GM12875 (cell line): ENCODE measurements around the gene SPATA46.
"Not testable (repeated sequence)": the region's sequence is repeated elsewhere in the genome, so short reads cannot be mapped to it uniquely, and the experiment has no call there.

ENCODE experiments used
- H3K4me3 ChIP-seq: one replicate; pipeline ENCODE4 v1.5.1; 2011; ENCODE audit warnings: low read depth, low read length, control low read depth
- TF ChIP-seq, protein P1 (sequence below): IDR thresholded peaks from 2 replicates; pipeline ENCODE4 v1.5.1; 2011; ENCODE audit warnings: low read depth, mild to moderate bottlenecking, control low read depth, inconsistent platforms, low read length, moderate library complexity, borderline replicate concordance; ENCODE audit not compliant: insufficient read depth

The SPATA46 gene

DNA sequence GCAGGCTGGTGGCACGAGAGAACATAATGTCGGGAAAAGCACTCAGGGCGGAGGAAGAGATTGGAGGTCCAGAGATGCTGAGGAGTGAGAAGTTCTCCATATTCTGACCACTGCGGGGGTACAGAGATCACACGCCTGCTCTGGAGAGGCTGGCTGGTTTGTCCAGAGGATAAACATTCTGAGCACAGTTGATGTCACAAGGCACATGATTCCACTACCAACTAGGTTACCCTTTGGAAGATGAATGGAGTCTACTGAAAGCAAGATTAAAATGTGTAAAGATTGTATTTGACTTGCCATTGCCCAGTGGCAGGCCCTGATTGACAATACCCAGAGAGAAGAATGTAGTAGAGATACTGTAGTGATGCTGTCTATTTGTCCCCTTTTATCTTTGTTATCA, at the start of gene SPATA46:
Gene SPATA46, minus strand, starts transcription at position 164 of the 400 bp plus-strand sequence. Its CDS starts 64 bp downstream, at position 100.
- TF ChIP-seq, protein P1, sequence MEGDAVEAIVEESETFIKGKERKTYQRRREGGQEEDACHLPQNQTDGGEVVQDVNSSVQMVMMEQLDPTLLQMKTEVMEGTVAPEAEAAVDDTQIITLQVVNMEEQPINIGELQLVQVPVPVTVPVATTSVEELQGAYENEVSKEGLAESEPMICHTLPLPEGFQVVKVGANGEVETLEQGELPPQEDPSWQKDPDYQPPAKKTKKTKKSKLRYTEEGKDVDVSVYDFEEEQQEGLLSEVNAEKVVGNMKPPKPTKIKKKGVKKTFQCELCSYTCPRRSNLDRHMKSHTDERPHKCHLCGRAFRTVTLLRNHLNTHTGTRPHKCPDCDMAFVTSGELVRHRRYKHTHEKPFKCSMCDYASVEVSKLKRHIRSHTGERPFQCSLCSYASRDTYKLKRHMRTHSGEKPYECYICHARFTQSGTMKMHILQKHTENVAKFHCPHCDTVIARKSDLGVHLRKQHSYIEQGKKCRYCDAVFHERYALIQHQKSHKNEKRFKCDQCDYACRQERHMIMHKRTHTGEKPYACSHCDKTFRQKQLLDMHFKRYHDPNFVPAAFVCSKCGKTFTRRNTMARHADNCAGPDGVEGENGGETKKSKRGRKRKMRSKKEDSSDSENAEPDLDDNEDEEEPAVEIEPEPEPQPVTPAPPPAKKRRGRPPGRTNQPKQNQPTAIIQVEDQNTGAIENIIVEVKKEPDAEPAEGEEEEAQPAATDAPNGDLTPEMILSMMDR = no peak
- H3K4me3 ChIP-seq = no peak within 1 kb of the TSS

- TF ChIP-seq, protein P1 = no peak
- no peak overlapping the region for H3K4me3 ChIP-seq
These were observed 46.2 kb upstream of the SPATA46 start for GRCh38 chr1:162422662-162423375.

GRCh38 chr1:162421258-162422164, 44.9 kb upstream of the SPATA46 start:
- TF ChIP-seq, protein P1 = no peak
- no peak overlapping the region for H3K4me3 ChIP-seq

DNA sequence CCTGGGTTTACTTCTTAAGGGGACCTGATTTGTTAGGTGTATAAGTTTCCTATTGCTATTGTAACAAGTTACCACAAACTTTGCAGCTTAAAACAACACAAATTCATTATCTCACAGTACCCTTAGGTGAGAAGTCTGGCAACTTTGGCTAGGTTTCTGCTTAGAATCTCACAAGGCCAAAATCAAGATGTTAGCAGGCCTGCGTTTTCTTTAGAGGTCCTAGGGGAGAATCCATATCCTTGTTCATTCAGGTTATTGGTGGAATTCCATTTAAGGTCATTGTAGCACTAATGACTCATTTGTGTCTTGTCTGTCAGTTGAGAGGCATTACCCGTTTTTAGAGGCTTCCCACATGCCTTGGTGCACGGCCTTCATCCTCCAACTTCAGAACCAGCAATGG, 43.5 kb upstream of the SPATA46 start:
- no peak overlapping the region for H3K4me3 ChIP-seq
- TF ChIP-seq, protein P1 = no peak

DNA sequence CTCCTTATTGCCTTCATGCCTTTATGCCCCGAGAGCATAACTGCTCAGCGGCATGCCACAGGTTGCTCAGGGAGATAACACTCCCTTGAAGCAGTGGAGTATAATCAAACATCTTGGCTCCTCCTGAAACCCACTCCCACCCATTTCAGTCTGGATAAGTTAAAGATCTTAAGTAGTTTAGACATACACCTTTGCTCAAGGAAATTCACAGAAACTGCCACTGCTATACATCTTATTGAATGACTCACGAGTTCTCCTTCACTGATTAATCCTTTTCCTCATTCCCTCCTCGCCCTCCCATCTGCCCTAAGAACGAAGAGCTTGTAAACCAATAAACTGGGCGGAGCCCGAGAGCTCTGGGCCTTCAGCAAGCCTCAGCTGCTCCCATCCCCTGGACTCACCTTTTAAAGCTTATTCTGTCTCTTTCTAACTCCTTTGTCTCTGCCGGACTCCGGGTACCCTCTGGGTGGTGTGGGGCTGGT, 42.8 kb upstream of the SPATA46 start:
- H3K4me3 ChIP-seq = not testable (repeated sequence)

GRCh38 chr1:162418584-162418983, 41.9 kb upstream of the SPATA46 start:
- not testable (repeated sequence) for H3K4me3 ChIP-seq

DNA sequence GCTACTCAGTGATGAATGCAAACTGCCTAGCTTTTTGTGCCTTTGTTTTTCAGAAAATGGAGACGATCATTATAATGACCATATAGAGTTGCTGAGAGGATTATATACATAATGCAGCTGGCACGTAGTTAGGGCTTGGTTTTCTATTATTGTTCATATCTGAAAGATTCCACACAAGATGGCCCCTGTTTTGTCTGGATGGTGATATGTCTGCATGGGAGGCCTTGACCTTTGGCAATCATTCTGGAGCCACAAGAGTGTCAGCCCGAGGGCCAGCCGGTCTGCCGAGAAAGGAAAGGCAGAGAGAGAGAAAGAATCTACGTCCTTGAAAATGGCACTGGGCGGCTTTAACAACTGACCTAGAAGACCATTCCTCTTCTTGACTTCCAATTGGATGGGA, 41.0 kb upstream of the SPATA46 start:
- H3K4me3 ChIP-seq = no peak overlapping the region
- TF ChIP-seq, protein P1 = no peak

- TF ChIP-seq, protein P1 = no peak
- H3K4me3 ChIP-seq = no peak overlapping the region
These were observed 40.3 kb upstream of the SPATA46 start for GRCh38 chr1:162416909-162417308.
